ENCODE results near the gene ERC2.

The ERC2 gene

DNA sequence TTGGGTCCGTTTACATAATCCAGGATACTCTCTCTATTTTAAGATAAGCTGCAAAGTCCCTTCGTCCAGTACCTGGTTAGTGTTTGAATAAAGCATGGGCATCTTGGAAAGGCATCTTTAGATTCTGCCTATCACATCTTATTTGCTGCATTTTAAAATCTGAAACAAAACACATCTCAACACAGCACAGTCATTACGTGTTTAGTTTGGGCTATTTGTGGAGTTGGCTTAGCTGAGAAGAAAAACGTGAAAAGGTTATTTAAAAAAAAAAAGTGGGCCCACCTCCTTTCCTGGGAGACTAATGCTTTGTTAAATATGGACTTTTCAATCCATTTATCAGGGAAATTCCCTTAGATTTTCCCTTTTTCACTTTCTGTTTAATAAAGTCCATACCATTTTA lies 806.7 kb downstream of the ERC2 start:
- no peaks in the 10 kb centered on the region for H3K36me3 ChIP-seq (ENCODE audit: insufficient read depth, low read length)
- peaks cover 29% of the 10 kb centered on the region for H3K4me1 ChIP-seq (ENCODE audit: insufficient read depth, low read length, severe bottlenecking)
- no peak overlapping the region for H2AFZ ChIP-seq (ENCODE audit: low read length)
- H4K20me1 ChIP-seq (ENCODE audit: insufficient read depth, low read length), result no peaks in the 10 kb centered on the region
- H3K27ac ChIP-seq (ENCODE audit: low read depth, low read length, poor library complexity, severe bottlenecking), result no peak overlapping the region
- TF ChIP-seq EZH2 (IDR thresholded peaks at IDR 0.05; ENCODE audit: borderline replicate concordance, low read length), result no peak
- TF ChIP-seq, protein P1, sequence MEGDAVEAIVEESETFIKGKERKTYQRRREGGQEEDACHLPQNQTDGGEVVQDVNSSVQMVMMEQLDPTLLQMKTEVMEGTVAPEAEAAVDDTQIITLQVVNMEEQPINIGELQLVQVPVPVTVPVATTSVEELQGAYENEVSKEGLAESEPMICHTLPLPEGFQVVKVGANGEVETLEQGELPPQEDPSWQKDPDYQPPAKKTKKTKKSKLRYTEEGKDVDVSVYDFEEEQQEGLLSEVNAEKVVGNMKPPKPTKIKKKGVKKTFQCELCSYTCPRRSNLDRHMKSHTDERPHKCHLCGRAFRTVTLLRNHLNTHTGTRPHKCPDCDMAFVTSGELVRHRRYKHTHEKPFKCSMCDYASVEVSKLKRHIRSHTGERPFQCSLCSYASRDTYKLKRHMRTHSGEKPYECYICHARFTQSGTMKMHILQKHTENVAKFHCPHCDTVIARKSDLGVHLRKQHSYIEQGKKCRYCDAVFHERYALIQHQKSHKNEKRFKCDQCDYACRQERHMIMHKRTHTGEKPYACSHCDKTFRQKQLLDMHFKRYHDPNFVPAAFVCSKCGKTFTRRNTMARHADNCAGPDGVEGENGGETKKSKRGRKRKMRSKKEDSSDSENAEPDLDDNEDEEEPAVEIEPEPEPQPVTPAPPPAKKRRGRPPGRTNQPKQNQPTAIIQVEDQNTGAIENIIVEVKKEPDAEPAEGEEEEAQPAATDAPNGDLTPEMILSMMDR (IDR thresholded peaks at IDR 0.05; ENCODE audit: low read length), result no peak
- H3F3A ChIP-seq (ENCODE audit: insufficient read depth, low read length), result no peaks in the 10 kb centered on the region
- H3K9me3 ChIP-seq (ENCODE audit: low read length), result no peaks in the 10 kb centered on the region
- H3K4me2 ChIP-seq (ENCODE audit: low read length), result no peak overlapping the region
- no peaks in the 10 kb centered on the region for H3K79me2 ChIP-seq (ENCODE audit: insufficient read depth, low read length)
- H3K9me2 ChIP-seq (ENCODE audit: low read depth, low read length), result no peaks in the 10 kb centered on the region
- no peak overlapping the region for H3K9ac ChIP-seq (ENCODE audit: low read length)
- no peaks in the 10 kb centered on the region for H3K27me3 ChIP-seq (ENCODE audit: insufficient read depth, low read length)
- H3K4me3 ChIP-seq (ENCODE audit: low read depth, low read length, poor library complexity, severe bottlenecking), result no peak overlapping the region

DNA sequence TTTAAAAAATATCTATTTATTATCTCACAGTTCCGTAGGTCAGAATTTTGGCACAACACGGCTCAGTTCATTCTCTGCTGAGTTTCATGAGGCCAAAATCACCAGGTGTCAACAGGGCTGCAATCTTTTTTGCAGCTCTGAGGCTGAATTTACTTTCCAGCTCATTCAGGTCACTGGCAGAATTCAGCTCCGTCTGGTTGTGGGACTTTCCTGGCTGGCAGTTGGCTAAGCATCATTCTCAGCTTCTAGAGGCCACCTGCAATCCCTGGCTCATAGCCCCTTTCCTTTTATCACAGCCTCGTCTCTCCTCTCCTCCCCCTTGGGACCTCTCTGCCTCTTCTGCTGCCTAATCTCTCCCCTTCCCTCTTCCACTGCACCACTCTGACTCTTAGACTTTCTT lies 807.1 kb downstream of the ERC2 start:
- no peaks in the 10 kb centered on the region for H3K79me2 ChIP-seq (ENCODE audit: insufficient read depth, low read length)
- no peak for TF ChIP-seq EZH2 (IDR thresholded peaks at IDR 0.05; ENCODE audit: borderline replicate concordance, low read length)
- TF ChIP-seq, protein P1 (IDR thresholded peaks at IDR 0.05; ENCODE audit: low read length), result no peak
- H3K36me3 ChIP-seq (ENCODE audit: insufficient read depth, low read length), result no peaks in the 10 kb centered on the region
- no peak overlapping the region for H3K9ac ChIP-seq (ENCODE audit: low read length)
- H3K4me3 ChIP-seq (ENCODE audit: low read depth, low read length, poor library complexity, severe bottlenecking), result no peak overlapping the region
- no peaks in the 10 kb centered on the region for H3K9me2 ChIP-seq (ENCODE audit: low read depth, low read length)
- H3K4me1 ChIP-seq (ENCODE audit: insufficient read depth, low read length, severe bottlenecking), result peaks cover 29% of the 10 kb centered on the region
- no peak overlapping the region for H2AFZ ChIP-seq (ENCODE audit: low read length)
- H3F3A ChIP-seq (ENCODE audit: insufficient read depth, low read length), result no peaks in the 10 kb centered on the region
- no peak overlapping the region for H3K4me2 ChIP-seq (ENCODE audit: low read length)
- H3K27me3 ChIP-seq (ENCODE audit: insufficient read depth, low read length), result no peaks in the 10 kb centered on the region
- H3K27ac ChIP-seq (ENCODE audit: low read depth, low read length, poor library complexity, severe bottlenecking), result no peak overlapping the region
- no peaks in the 10 kb centered on the region for H4K20me1 ChIP-seq (ENCODE audit: insufficient read depth, low read length)
- H3K9me3 ChIP-seq (ENCODE audit: low read length), result no peaks in the 10 kb centered on the region

DNA sequence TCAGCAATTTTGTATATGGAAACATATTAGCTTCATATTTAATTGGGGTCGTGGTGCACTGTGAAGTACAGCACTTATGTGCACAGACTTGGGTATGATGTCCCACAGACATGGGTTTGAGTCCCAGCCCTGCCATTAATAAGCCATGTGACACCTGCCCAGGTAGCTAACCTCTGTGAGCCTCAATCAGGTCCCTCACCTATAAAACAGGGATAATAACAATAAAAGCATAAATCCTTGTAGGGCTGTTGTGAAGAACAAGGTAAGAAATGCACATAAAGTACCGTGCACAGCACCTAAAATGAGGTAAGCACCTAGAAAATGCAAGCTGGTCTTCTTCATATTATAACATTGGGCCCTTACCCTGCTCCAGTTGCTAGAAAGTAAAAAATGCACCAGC lies 807.6 kb downstream of the ERC2 start:
- Histone ChIP-seq H3K9ac (ENCODE audit: low read length) (no peak overlapping the region), H3K9me3 (ENCODE audit: low read length) (no peaks in the 10 kb centered on the region), H3K4me1 (ENCODE audit: insufficient read depth, low read length, severe bottlenecking) (peaks cover 29% of the 10 kb centered on the region), H3K36me3 (ENCODE audit: insufficient read depth, low read length) (no peaks in the 10 kb centered on the region), H4K20me1 (ENCODE audit: insufficient read depth, low read length) (no peaks in the 10 kb centered on the region), H3K27me3 (ENCODE audit: insufficient read depth, low read length) (no peaks in the 10 kb centered on the region), H2AFZ (ENCODE audit: low read length) (no peak overlapping the region), H3K79me2 (ENCODE audit: insufficient read depth, low read length) (no peaks in the 10 kb centered on the region), H3K4me2 (ENCODE audit: low read length) (no peak overlapping the region), H3K27ac (ENCODE audit: low read depth, low read length, poor library complexity, severe bottlenecking) (no peak overlapping the region), H3K9me2 (ENCODE audit: low read depth, low read length) (no peaks in the 10 kb centered on the region), H3F3A (ENCODE audit: insufficient read depth, low read length) (no peaks in the 10 kb centered on the region), H3K4me3 (ENCODE audit: low read depth, low read length, poor library complexity, severe bottlenecking) (no peak overlapping the region)
- TF ChIP-seq, protein P1 (IDR thresholded peaks at IDR 0.05; ENCODE audit: low read length), result no peak
- TF ChIP-seq EZH2 (IDR thresholded peaks at IDR 0.05; ENCODE audit: borderline replicate concordance, low read length), result no peak
